H1 (cell line): Measurements from ENCODE around the gene TMEM203. TPM values are rescaled to one million over a fixed set of nuclear protein-coding genes. Genes with fewer than 3 reads are reported as not detected.

Experiments used
- CTCF ChIA-PET: fragments of 300-600 bp; sonication (Branson Sonifier 250); formaldehyde crosslinking; loops from one replicate; lab custom pipeline; 2021; ENCODE audit not compliant: partially characterized antibody; lab: Charles Lee
- POLR2A ChIA-PET: fragments of 300-600 bp; sonication (Branson Sonifier 250); formaldehyde crosslinking; loops from one replicate; lab custom pipeline; 2021; ENCODE audit warnings: inconsistent platforms; ENCODE audit not compliant: partially characterized antibody; lab: Charles Lee
- DNase-seq, 2 experiments: peaks; one replicate each; pipeline versions ENCODE4 v3.0.0 to v3.0.0-alpha.2; 2010 to 2022; ENCODE audit warnings: low spot score in 2 of 2, low read depth in 1 of 2, mixed read lengths in 1 of 2
- FAIRE-seq: peaks from 2 replicates; lab custom pipeline; 2011; peaks lifted over from hg19 to GRCh38; lab: Jason Lieb, UNC
- H2AFZ ChIP-seq: 2 replicates; pipeline ENCODE4 v1.8.1; 2012; ENCODE audit warnings: low read length, inconsistent platforms
- H2AK5ac ChIP-seq: 2 replicates; pipeline ENCODE4 v1.6.1; 2013; ENCODE audit warnings: low read depth, low read length
- H2BK120ac ChIP-seq: replicated peaks from 2 replicates; pipeline ENCODE3; 2013; ENCODE audit warnings: low read depth, low read length, inconsistent platforms
- H2BK12ac ChIP-seq: 2 replicates; pipeline ENCODE4 v1.6.1; 2013; ENCODE audit warnings: low read depth, low read length
- H2BK15ac ChIP-seq: 2 replicates; pipeline ENCODE4 v1.6.1; 2013; ENCODE audit warnings: low read length
- H2BK20ac ChIP-seq: 2 replicates; pipeline ENCODE4 v1.6.1; 2013; ENCODE audit warnings: low read length
- H2BK5ac ChIP-seq: 2 replicates; pipeline ENCODE4 v1.6.1; 2013; ENCODE audit warnings: low read depth, low read length
- H3K14ac ChIP-seq: 2 replicates; pipeline ENCODE4 v1.6.1; 2013; ENCODE audit warnings: inconsistent platforms; ENCODE audit not compliant: insufficient read length
- H3K18ac ChIP-seq: 2 replicates; pipeline ENCODE4 v1.6.1; 2013; ENCODE audit warnings: low read length; ENCODE audit errors: extremely low read depth
- H3K23ac ChIP-seq: 2 replicates; pipeline ENCODE4 v1.6.1; 2013; ENCODE audit warnings: inconsistent platforms; ENCODE audit not compliant: insufficient read length
- H3K23me2 ChIP-seq: 2 replicates; pipeline ENCODE4 v1.6.1; 2013; ENCODE audit warnings: low read depth, low read length
- H3K27ac ChIP-seq: 2 replicates; pipeline ENCODE4 v1.6.1; 2011; ENCODE audit warnings: low read depth, low read length, inconsistent platforms
- H3K27me3 ChIP-seq, 4 experiments: replicated peaks in 1 of 4; 1 replicate in 1 of 4; 2 replicates in 3 of 4; pipeline versions ENCODE4 v1.6.1 to v1.8.1; 2011 to 2013; ENCODE audit warnings: low read length in 3 of 4, mild to moderate bottlenecking in 3 of 4, inconsistent platforms in 2 of 4, mixed read lengths in 2 of 4, moderate library complexity in 1 of 4; ENCODE audit not compliant: control insufficient read depth in 3 of 4, insufficient read depth in 3 of 4; ENCODE audit errors: extremely low read depth in 1 of 4
- H3K36me3 ChIP-seq, 4 experiments: 2 replicates each; pipeline versions ENCODE4 v1.6.1 to v1.8.1; 2011 to 2013; ENCODE audit warnings: mild to moderate bottlenecking in 4 of 4, low read length in 3 of 4, moderate library complexity in 2 of 4, control low read depth in 1 of 4, inconsistent platforms in 1 of 4; ENCODE audit not compliant: insufficient read depth in 4 of 4, control insufficient read depth in 2 of 4
- H3K4ac ChIP-seq: replicated peaks from 2 replicates; pipeline ENCODE3; 2013; ENCODE audit warnings: low read length, low read depth, mixed read lengths, inconsistent platforms; ENCODE audit not compliant: insufficient read length
- H3K4me1 ChIP-seq, 4 experiments: replicated peaks in 1 of 4; 1 replicate in 1 of 4; 2 replicates in 3 of 4; pipeline versions ENCODE4 v1.6.1 to v1.8.1; 2011 to 2013; ENCODE audit warnings: low read length in 3 of 4, inconsistent platforms in 2 of 4, mixed read lengths in 1 of 4; ENCODE audit not compliant: insufficient read depth in 4 of 4, control insufficient read depth in 3 of 4
- H3K4me2 ChIP-seq, 2 experiments: 2 replicates each; pipeline versions ENCODE4 v1.6.1 to v1.8.1; 2011 to 2013; ENCODE audit warnings: low read depth in 2 of 2, low read length in 2 of 2, control low read depth in 1 of 2, inconsistent platforms in 1 of 2, mild to moderate bottlenecking in 1 of 2; ENCODE audit not compliant: insufficient read depth in 1 of 2
- H3K4me3 ChIP-seq, 4 experiments: fragments of 200-600, 300-600 bp in 1 of 4; sonication (generic), shearing (Covaris generic), sonication (Bioruptor Twin) in 1 of 4; 2 replicates each; pipeline versions ENCODE4 v1.5.1 to v1.8.1; 2011 to 2016; ENCODE audit warnings: low read length in 4 of 4, low read depth in 3 of 4, control low read depth in 2 of 4, inconsistent platforms in 2 of 4, mild to moderate bottlenecking in 2 of 4, mixed read lengths in 1 of 4, moderate library complexity in 1 of 4; ENCODE audit not compliant: insufficient read depth in 2 of 4; ENCODE audit errors: extremely low read depth in 1 of 4
- H3K56ac ChIP-seq: replicated peaks from 2 replicates; pipeline ENCODE3; 2013; ENCODE audit warnings: low read depth, mild to moderate bottlenecking, mixed read lengths, low read length, inconsistent platforms; ENCODE audit not compliant: insufficient read length
- H3K79me1 ChIP-seq: 2 replicates; pipeline ENCODE4 v1.6.1; 2013; ENCODE audit warnings: low read depth, low read length, control low read depth
- H3K79me2 ChIP-seq, 2 experiments: 2 replicates each; pipeline versions ENCODE4 v1.6.1 to v1.8.1; 2012 to 2013; ENCODE audit warnings: low read length in 2 of 2, mild to moderate bottlenecking in 2 of 2, inconsistent platforms in 1 of 2; ENCODE audit not compliant: insufficient read depth in 2 of 2, control insufficient read depth in 1 of 2
- H3K9ac ChIP-seq, 4 experiments: replicated peaks in 1 of 4; 1 replicate in 1 of 4; 2 replicates in 3 of 4; pipeline versions ENCODE4 v1.6.1 to v1.8.1; 2011 to 2013; ENCODE audit warnings: low read depth in 3 of 4, low read length in 3 of 4, control low read depth in 2 of 4, mild to moderate bottlenecking in 2 of 4, moderate library complexity in 2 of 4, inconsistent platforms in 1 of 4; ENCODE audit errors: extremely low read depth in 1 of 4
- H3K9me3 ChIP-seq, 2 experiments: 2 replicates each; pipeline versions ENCODE4 v1.6.1 to v1.8.1; 2012 to 2013; ENCODE audit warnings: mild to moderate bottlenecking in 2 of 2, moderate library complexity in 2 of 2, control low read depth in 1 of 2, inconsistent platforms in 1 of 2, low read depth in 1 of 2, low read length in 1 of 2, mixed read lengths in 1 of 2; ENCODE audit not compliant: insufficient read depth in 2 of 2
- H4K20me1 ChIP-seq, 2 experiments: replicated peaks in 1 of 2; 2 replicates each; pipeline versions ENCODE3 to v1.8.1; 2011 to 2013; ENCODE audit warnings: inconsistent platforms in 2 of 2, low read length in 2 of 2, mild to moderate bottlenecking in 1 of 2; ENCODE audit not compliant: insufficient read depth in 2 of 2, control insufficient read depth in 1 of 2
- H4K5ac ChIP-seq: 2 replicates; pipeline ENCODE4 v1.6.1; 2013; ENCODE audit warnings: low read length, low read depth, mixed read lengths, inconsistent platforms; ENCODE audit not compliant: insufficient read length
- H4K8ac ChIP-seq: 2 replicates; pipeline ENCODE4 v1.8.0; 2013; ENCODE audit warnings: mild to moderate bottlenecking, moderate library complexity, low read length, inconsistent platforms; ENCODE audit not compliant: insufficient read depth; ENCODE audit errors: extremely low read depth
- H4K91ac ChIP-seq: replicated peaks from 2 replicates; pipeline ENCODE3; 2013; ENCODE audit warnings: low read length, mixed read lengths, inconsistent platforms; ENCODE audit not compliant: insufficient read length
- ATF3 ChIP-seq: IDR thresholded peaks from 2 replicates; pipeline ENCODE4 v1.6.1; 2011; ENCODE audit warnings: low read depth, mild to moderate bottlenecking, low read length; ENCODE audit not compliant: insufficient read depth
- BCL11A ChIP-seq, 2 experiments: IDR thresholded peaks; one replicate each; pipeline ENCODE4 v1.6.1; 2011; ENCODE audit warnings: low read depth in 2 of 2, low read length in 2 of 2, mild to moderate bottlenecking in 2 of 2
- CBX5 ChIP-seq: fragments of 300-800, 300-1000 bp; sonication (generic); IDR thresholded peaks from 2 replicates; pipeline ENCODE4 v1.7.1; 2016; ENCODE audit warnings: antibody characterized with exemption, low read length, low read depth
- NANOG ChIP-seq: IDR thresholded peaks from 2 replicates; pipeline ENCODE4 v1.6.1; 2011; ENCODE audit warnings: low read length, low read depth, mild to moderate bottlenecking, inconsistent platforms; ENCODE audit not compliant: insufficient read depth, poor library complexity, severe bottlenecking
- PHF8 ChIP-seq: fragments of 200-600 bp; sonication (generic); conservative IDR thresholded peaks from 2 replicates; pipeline ENCODE4 v1.7.1; 2012; ENCODE audit warnings: low read depth, mild to moderate bottlenecking, inconsistent platforms, low read length, moderate library complexity
- SIRT6 ChIP-seq: IDR thresholded peaks from one replicate; pipeline ENCODE4 v1.7.1; 2012; ENCODE audit warnings: low read length, inconsistent platforms
- WGBS, 2 experiments: shearing (Covaris generic) in 1 of 2; methylation state at CpG; one replicate each; pipeline versions ENCODE4 v1.1.6 to v1.1.7; 2013 to 2015; ENCODE audit warnings: low lambda C conversion rate in 2 of 2, mixed read lengths in 2 of 2, inconsistent platforms in 1 of 2, low coverage in 1 of 2, missing lambda C conversion rate in 1 of 2; ENCODE audit not compliant: insufficient replicate concordance in 2 of 2, insufficient coverage in 1 of 2, insufficient read length in 1 of 2; ENCODE audit errors: extremely low coverage in 1 of 2, missing lambda C conversion rate in 1 of 2; 5-methylcytosine and 5-hydroxymethylcytosine counted together
- polyA plus RNA-seq, 7 experiments: library from polyadenylated mRNA; depleted of rRNA in 3 of 7; stranded (reverse) in 5 of 7; unstranded in 2 of 7; fragments of >200 nt in 5 of 7; fragments of 200-250 nt in 2 of 7; gene quantifications; 1 replicate in 5 of 7; 2 replicates in 1 of 7; 4 replicates in 1 of 7; pipeline versions ENCODE4 v1.2.1 to v1.2.3, GENCODE V29; 2011 to 2013; ENCODE audit warnings: missing spikeins in 2 of 7, mixed read lengths in 2 of 7
- total RNA-seq: library from RNA; stranded (reverse); fragmentation: NEBNext Ultra II Directional; extraction: Animal tissue kit (Norgen Biotek cat#: 25700); gene quantifications from 2 replicates; pipeline ENCODE4 v1.2.1, GENCODE V29; 2021

TMEM203 gene
- total and polyA plus RNA-seq, 2 of the 8 experiments (the other 6 are each of a cell fraction or from before 2014, with no cell fraction given): 44.1 to 57.1 TPM

GRCh38 chr9:137214620-137215019 lies 9.2 kb upstream of the TMEM203 start:
- no peak for DNase-seq
- Histone ChIP-seq H3K9me3 (no peaks in the 10 kb centered on the region), H3K4me3 (no peak overlapping the region), H4K91ac (no peak overlapping the region), H2AFZ (no peak overlapping the region), H3K23me2 (no peaks in the 10 kb centered on the region), H4K20me1 (peaks cover 0 to 15% of the 10 kb centered on the region in 2 experiments), H2AK5ac (no peak overlapping the region), H3K4me2 (no peak overlapping the region), H3K79me1 (no peaks in the 10 kb centered on the region; the same call in 1 of the 2 replicates), H3K14ac (no peak overlapping the region), H3K4me1 (peaks cover 0 to 6% (median 4%) of the 10 kb centered on the region in 4 experiments; a peak in 5 of 7 replicates), H2BK20ac (no peak overlapping the region), H3K36me3 (peaks cover 0 to 22% (median 7%) of the 10 kb centered on the region in 4 experiments; a peak in 7 of 8 replicates), H2BK12ac (no peak overlapping the region), H4K5ac (no peak overlapping the region), H3K18ac (no peak overlapping the region), H3K9ac (no peak overlapping the region), H3K79me2 (no peaks in the 10 kb centered on the region), H2BK120ac (no peak overlapping the region), H3K27me3 (no peaks in the 10 kb centered on the region), H3K56ac (no peak overlapping the region), H3K23ac (no peak overlapping the region), H3K4ac (no peak overlapping the region), H2BK15ac (no peak overlapping the region), H3K27ac (no peak overlapping the region), H4K8ac (no peak overlapping the region), H2BK5ac (no peak overlapping the region)
- POLR2A ChIA-PET: interaction anchor here (0.9 to 69.9 kb wide), 9 partner anchors 5 to 99 kb away, joined by 3 to 1462 read pairs (median 12); partner anchors contain the start of genes ANAPC2, CYSRT1, NDOR1 and NELFB
- FAIRE-seq: no peak
- CTCF ChIA-PET: interaction anchor here (0.8 to 4.0 kb wide), 15 partner anchors 8 to 189 kb away, joined by 3 to 31 read pairs (median 4); partner anchors contain the start of genes ANAPC2, CYSRT1, RNF208 and RNF224
- 87% methylated on average over 13 of the region's 19 CpGs; no CpG with 5 or more reads in 1 of the 2 experiments for WGBS, 2 experiments
- no peak for TF ChIP-seq CBX5
- TF ChIP-seq BCL11A (IDR thresholded peaks at IDR 0.05; ENCODE audit: low read depth in 2 of 2, low read length in 2 of 2): no peak
- TF ChIP-seq SIRT6: no peak
- no peak for TF ChIP-seq ATF3
- no peak for TF ChIP-seq PHF8
- TF ChIP-seq NANOG: no peak
